Measurements from ENCODE around the gene PSMD13. TPM values are rescaled to one million over a fixed set of nuclear protein-coding genes. Genes with fewer than 3 reads are reported as not detected.

Gene PSMD13
- total RNA-seq, 4 donors from 2014 or later = 64.7 to 111 (median 77.7) TPM

DNA sequence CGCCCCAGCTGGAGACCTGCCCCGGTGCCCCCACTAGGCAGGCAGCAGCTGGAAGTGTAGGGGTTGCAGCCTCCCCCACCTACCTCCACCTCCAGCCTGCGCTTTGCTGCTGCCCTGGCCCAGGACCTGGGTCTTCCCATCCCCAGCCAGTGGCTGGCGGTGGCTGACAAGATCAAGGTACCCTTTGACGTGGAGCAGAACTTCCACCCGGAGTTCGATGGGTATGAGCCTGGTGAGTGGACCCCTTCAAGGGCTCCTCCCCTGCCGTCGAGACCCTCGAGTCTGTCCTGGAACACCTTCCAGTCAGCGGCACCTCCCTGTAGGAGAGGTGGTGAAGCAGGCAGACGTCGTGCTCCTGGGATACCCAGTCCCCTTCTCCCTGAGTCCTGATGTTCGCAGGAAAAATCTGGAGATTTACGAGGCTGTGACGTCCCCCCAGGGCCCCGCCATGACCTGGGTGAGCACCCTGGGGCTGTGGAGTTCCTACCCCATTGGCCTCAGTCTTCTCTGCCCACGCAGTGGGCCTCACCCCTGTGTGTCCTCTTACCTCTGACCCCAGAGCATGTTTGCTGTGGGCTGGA lies 56.6 kb downstream of the PSMD13 start:
- H3K9me3 ChIP-seq = no peaks in the 10 kb centered on the region
- H3K4me1 ChIP-seq = peaks cover 6 to 12% of the 10 kb centered on the region in 2 donors
- intact Hi-C loops (cut with DNase I) = no loop called here
- TF ChIP-seq POLR2A (IDR thresholded peaks at IDR 0.05) = no peak
- TF ChIP-seq, protein P1, sequence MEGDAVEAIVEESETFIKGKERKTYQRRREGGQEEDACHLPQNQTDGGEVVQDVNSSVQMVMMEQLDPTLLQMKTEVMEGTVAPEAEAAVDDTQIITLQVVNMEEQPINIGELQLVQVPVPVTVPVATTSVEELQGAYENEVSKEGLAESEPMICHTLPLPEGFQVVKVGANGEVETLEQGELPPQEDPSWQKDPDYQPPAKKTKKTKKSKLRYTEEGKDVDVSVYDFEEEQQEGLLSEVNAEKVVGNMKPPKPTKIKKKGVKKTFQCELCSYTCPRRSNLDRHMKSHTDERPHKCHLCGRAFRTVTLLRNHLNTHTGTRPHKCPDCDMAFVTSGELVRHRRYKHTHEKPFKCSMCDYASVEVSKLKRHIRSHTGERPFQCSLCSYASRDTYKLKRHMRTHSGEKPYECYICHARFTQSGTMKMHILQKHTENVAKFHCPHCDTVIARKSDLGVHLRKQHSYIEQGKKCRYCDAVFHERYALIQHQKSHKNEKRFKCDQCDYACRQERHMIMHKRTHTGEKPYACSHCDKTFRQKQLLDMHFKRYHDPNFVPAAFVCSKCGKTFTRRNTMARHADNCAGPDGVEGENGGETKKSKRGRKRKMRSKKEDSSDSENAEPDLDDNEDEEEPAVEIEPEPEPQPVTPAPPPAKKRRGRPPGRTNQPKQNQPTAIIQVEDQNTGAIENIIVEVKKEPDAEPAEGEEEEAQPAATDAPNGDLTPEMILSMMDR (IDR thresholded peaks at IDR 0.05) = no peak
- DNase-seq = no peak
- no peaks in the 10 kb centered on the region for H3K27me3 ChIP-seq
- no peak overlapping the region for H3K4me3 ChIP-seq (replicated peaks in 1 of 3)
- WGBS, 2 donors = 92 to 93% methylated on average over 13 to 18 of the region's 18 CpGs
- H3K27ac ChIP-seq = no peak overlapping the region
- no peaks in the 10 kb centered on the region for H3K36me3 ChIP-seq

DNA sequence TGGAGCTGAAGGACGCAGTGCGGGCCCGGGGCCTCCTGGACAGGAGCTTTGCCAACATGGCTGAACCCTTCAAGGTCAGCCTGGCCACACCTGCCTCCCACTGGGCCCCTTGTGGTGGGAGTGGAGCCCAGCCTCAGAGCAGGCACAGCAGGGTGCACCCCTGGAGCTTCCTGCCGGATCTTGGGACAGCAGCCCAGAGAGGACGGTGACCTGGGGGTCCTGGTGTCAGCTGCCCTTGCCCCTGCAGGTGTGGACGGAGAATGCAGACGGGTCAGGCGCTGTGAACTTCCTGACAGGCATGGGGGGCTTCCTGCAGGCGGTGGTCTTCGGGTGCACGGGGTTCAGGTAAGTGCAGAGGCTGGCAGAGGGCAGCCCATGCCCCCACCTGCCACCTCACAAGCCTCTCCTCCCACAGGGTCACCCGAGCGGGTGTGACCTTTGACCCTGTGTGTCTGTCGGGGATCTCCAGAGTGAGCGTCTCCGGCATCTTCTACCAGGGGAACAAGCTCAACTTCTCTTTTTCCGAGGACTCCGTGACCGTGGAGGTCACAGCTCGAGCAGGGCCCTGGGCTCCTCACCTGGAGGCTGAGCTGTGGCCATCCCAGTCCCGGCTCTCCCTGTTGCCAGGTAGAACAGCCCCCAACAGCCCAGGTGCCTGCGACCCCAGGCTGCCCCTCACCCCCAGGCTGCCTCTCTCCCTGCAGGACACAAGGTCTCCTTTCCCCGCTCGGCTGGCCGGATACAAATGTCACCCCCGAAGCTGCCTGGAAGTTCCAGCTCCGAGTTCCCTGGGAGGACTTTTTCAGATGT lies 57.3 kb downstream of the PSMD13 start:
- no peaks in the 10 kb centered on the region for H3K9me3 ChIP-seq
- TF ChIP-seq, protein P1 (IDR thresholded peaks at IDR 0.05) = no peak
- no peak for TF ChIP-seq POLR2A (IDR thresholded peaks at IDR 0.05)
- H3K27me3 ChIP-seq = no peaks in the 10 kb centered on the region
- H3K4me3 ChIP-seq (replicated peaks in 1 of 3) = no peak overlapping the region
- no peaks in the 10 kb centered on the region for H3K36me3 ChIP-seq
- intact Hi-C loops (cut with DNase I) = no loop called here
- H3K27ac ChIP-seq = no peak overlapping the region
- DNase-seq = no peak
- peaks cover 6 to 12% of the 10 kb centered on the region in 2 donors for H3K4me1 ChIP-seq
- WGBS, 2 donors = 85 to 91% methylated on average over 13 to 26 of the region's 27 CpGs

DNA sequence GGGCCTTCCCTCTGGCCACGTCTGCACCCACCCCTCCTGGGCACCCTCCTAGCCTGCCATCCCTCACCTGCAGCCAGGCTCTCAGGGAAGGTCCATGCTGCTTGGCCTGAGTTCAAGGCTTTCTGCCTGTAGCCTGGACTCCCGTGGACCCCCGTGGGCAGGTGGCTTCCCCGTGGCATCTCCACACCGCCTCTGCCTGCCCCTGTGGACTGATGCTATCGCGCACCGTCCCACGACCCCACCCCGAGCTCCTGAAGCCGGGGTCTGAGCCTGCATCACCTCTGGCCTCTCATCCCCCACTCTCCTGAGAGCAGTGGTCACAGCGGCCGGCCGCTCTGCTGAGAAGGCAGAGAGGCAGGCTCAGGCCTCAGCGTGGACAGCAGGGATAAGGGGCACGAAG lies 58.0 kb downstream of the PSMD13 start:
- Histone ChIP-seq H3K4me1 (peaks cover 0 to 7% of the 10 kb centered on the region in 2 donors), H3K36me3 (no peaks in the 10 kb centered on the region), H3K27ac (no peak overlapping the region), H3K27me3 (no peaks in the 10 kb centered on the region), H3K9me3 (no peaks in the 10 kb centered on the region), H3K4me3 (replicated peaks in 1 of 3) (no peak overlapping the region)
- WGBS, 2 donors = 84 to 92% methylated on average over 16 of the region's 16 CpGs
- DNase-seq = no peak
- intact Hi-C loops (cut with DNase I) = no loop called here
- TF ChIP-seq POLR2A (IDR thresholded peaks at IDR 0.05) = no peak
- TF ChIP-seq, protein P1 (IDR thresholded peaks at IDR 0.05) = no peak

DNA sequence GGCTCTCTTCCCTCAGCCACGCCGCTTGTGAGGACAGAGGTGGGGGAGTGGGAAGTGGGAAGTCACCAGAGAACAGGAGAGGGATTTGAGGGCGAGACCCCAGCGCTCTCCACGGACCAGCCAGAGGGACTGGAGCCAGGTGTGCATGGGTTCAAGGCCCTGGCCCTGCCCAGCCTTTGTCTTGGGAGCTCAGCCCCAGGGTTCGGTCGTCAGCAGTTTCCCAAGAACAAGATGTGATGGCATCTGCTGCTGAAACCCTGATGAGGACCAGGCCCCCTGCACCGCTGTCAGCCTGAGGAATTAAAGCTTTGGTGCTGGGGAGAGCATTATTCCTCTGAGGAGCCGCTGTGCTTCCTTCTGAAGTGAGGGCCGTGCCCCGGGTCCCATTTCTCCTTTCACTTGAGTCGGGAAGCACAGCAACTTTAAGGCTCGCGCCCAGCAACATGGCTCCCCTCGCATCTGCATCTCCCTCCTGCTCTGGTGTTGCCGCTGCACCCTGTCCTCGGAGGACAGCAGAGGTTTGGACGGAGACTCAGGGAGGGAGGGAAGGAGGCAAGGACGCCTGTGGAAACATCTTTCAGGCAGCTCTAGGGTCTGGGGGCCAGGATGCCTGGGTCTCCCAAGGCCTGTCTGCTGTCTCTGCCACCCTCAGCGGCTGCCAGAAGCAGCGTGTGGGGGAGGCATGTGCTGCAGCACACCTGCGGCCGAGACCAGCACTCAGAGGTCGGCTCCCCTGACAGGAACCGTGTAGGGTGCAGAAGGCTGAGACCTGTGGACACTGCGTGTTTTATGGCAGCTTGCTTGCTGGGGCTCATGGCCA lies 58.8 kb downstream of the PSMD13 start:
- TF ChIP-seq, protein P1 (IDR thresholded peaks at IDR 0.05) = no peak
- Histone ChIP-seq H3K27ac (no peak overlapping the region), H3K9me3 (no peaks in the 10 kb centered on the region), H3K27me3 (no peaks in the 10 kb centered on the region), H3K4me3 (replicated peaks in 1 of 3) (no peak overlapping the region), H3K4me1 (peaks cover 0 to 4% of the 10 kb centered on the region in 2 donors), H3K36me3 (no peaks in the 10 kb centered on the region)
- WGBS, 2 donors = 82 to 94% methylated on average over 17 to 25 of the region's 26 CpGs
- intact Hi-C loops (cut with DNase I) = no loop called here
- no peak for DNase-seq
